B cell (primary cell): ENCODE data around the gene TESK2.

Source experiments
- EZH2 ChIP-seq: IDR thresholded peaks from 2 replicates; pipeline ENCODE4 v1.6.1; 2012; ENCODE audit warnings: borderline replicate concordance, low read depth, mild to moderate bottlenecking, moderate library complexity, low read length; ENCODE audit not compliant: insufficient read depth, poor library complexity, severe bottlenecking
- TF ChIP-seq, protein P1 (sequence below): fragments of 200-600 bp; IDR thresholded peaks from one replicate; pipeline ENCODE4 v1.8.0; 2022; ENCODE audit warnings: antibody characterized with exemption, mild to moderate bottlenecking

DNA sequence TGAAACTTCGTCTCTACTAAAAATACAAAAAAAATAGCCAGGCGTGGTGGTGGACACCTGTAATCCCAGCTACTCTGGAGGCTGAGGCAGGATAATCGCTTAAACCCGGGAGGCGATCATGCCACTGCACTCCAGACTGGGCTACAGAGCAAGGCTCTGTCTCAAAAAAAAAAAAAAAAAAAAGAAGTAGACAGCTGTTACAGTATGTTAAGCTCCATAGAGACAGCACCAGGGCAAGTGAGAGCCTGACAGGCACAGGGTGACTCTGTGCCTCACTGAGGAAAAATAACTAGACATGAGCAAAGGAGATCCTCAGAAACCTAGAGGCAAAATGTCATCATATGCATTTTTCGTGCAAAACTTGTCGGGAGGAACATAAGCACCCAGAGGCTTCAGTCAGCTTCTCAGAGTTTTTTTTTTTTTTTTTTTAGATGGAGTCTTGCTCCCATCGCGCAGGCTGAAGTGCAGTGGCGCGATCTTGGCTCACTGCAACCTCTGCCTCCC lies 39.7 kb upstream of the TESK2 start:
- TF ChIP-seq, protein P1, sequence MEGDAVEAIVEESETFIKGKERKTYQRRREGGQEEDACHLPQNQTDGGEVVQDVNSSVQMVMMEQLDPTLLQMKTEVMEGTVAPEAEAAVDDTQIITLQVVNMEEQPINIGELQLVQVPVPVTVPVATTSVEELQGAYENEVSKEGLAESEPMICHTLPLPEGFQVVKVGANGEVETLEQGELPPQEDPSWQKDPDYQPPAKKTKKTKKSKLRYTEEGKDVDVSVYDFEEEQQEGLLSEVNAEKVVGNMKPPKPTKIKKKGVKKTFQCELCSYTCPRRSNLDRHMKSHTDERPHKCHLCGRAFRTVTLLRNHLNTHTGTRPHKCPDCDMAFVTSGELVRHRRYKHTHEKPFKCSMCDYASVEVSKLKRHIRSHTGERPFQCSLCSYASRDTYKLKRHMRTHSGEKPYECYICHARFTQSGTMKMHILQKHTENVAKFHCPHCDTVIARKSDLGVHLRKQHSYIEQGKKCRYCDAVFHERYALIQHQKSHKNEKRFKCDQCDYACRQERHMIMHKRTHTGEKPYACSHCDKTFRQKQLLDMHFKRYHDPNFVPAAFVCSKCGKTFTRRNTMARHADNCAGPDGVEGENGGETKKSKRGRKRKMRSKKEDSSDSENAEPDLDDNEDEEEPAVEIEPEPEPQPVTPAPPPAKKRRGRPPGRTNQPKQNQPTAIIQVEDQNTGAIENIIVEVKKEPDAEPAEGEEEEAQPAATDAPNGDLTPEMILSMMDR: no peak
- TF ChIP-seq EZH2: no peak
